Measurements from ENCODE around the gene RANBP10.

- TF ChIP-seq POLR2A (IDR thresholded peaks at IDR 0.05) (no peak), CTCF (IDR thresholded peaks at IDR 0.05) (no peak)
Observed at GRCh38 chr16:67806428-67807147, at the start of gene RANBP10, which contains the start of gene TSNAXIP1.
